Measurements from ENCODE around the gene LDLRAD2. TPM values are rescaled to one million over a fixed set of nuclear protein-coding genes. Genes with fewer than 3 reads are reported as not detected.

LDLRAD2 gene
- total and polyA plus RNA-seq, 9 of the 15 experiments (the other 6 are each of a cell fraction or from before 2014, with no cell fraction given): 0.45 to 0.48 TPM; not detected in 7

GRCh38 chr1:21782868-21783678 lies 29.0 kb upstream of the LDLRAD2 start, which contains the start of gene USP48 (continued):
- TF ChIP-seq HNRNPLL (IDR thresholded peaks at IDR 0.05; ENCODE audit: low read depth, low read length, poor library complexity, severe bottlenecking): peak; percentile 90
- TF ChIP-seq FOXP1 (CRISPR knock-in tag; IDR thresholded peaks at IDR 0.05): peak; percentile 99
- TF ChIP-seq IRF2 (CRISPR knock-in tag; IDR thresholded peaks at IDR 0.05): no peak
- peak; percentile 79 for TF ChIP-seq ZBTB2 (IDR thresholded peaks at IDR 0.05)
- TF ChIP-seq ZNF23 (CRISPR knock-in tag; IDR thresholded peaks at IDR 0.05): no peak; the same call in 1 of the 2 replicates
- TF ChIP-seq DDX20 (tag; IDR thresholded peaks at IDR 0.05; ENCODE audit: low read depth): no peak
- TF ChIP-seq ATF7 (IDR thresholded peaks at IDR 0.05): peak; percentile 98
- TF ChIP-seq MCM2 (IDR thresholded peaks at IDR 0.05; ENCODE audit: low read depth): no peak
- peak; percentile 98 for TF ChIP-seq POLR2G (IDR thresholded peaks at IDR 0.05; ENCODE audit: low read depth, low read length)
- TF ChIP-seq ZNF518B (CRISPR knock-in tag; IDR thresholded peaks at IDR 0.05): no peak
- no peak for TF ChIP-seq HEY1 (CRISPR knock-in tag; IDR thresholded peaks at IDR 0.05; ENCODE audit: borderline replicate concordance)
- TF ChIP-seq ZNF586 (CRISPR knock-in tag; conservative IDR thresholded peaks at IDR 0.05): peak; percentile 63; the same call in 1 of the 2 replicates
- TF ChIP-seq SMARCE1 (IDR thresholded peaks at IDR 0.05): no peak; the same call in 1 of the 2 replicates
- TF ChIP-seq ZNF707 (CRISPR knock-in tag; conservative IDR thresholded peaks at IDR 0.05): 0 out of 2 replicates have a peak, but pooled peaks have one; percentile 14
- TF ChIP-seq ZBTB5 (IDR thresholded peaks at IDR 0.05): no peak
- peak; percentile 66 to 83 for TF ChIP-seq NONO (IDR thresholded peaks at IDR 0.05; ENCODE audit: low read depth in 2 of 2, low read length in 1 of 2)
- peak; percentile 79 for TF ChIP-seq ETV1 (tag; conservative IDR thresholded peaks at IDR 0.05; ENCODE audit: low read depth)
- TF ChIP-seq LARP7 (IDR thresholded peaks at IDR 0.05): 0 out of 2 replicates have a peak, but pooled peaks have one; percentile 67
- no peak; the same call in 1 of the 2 replicates for TF ChIP-seq ZEB2 (IDR thresholded peaks at IDR 0.05)
- peak; percentile 85 for TF ChIP-seq FUS (optimal IDR thresholded peaks at IDR 0.05; ENCODE audit: low read depth, low read length)

Data from K562 (cell line).